Measurements from ENCODE around the gene OTX1.

DNA sequence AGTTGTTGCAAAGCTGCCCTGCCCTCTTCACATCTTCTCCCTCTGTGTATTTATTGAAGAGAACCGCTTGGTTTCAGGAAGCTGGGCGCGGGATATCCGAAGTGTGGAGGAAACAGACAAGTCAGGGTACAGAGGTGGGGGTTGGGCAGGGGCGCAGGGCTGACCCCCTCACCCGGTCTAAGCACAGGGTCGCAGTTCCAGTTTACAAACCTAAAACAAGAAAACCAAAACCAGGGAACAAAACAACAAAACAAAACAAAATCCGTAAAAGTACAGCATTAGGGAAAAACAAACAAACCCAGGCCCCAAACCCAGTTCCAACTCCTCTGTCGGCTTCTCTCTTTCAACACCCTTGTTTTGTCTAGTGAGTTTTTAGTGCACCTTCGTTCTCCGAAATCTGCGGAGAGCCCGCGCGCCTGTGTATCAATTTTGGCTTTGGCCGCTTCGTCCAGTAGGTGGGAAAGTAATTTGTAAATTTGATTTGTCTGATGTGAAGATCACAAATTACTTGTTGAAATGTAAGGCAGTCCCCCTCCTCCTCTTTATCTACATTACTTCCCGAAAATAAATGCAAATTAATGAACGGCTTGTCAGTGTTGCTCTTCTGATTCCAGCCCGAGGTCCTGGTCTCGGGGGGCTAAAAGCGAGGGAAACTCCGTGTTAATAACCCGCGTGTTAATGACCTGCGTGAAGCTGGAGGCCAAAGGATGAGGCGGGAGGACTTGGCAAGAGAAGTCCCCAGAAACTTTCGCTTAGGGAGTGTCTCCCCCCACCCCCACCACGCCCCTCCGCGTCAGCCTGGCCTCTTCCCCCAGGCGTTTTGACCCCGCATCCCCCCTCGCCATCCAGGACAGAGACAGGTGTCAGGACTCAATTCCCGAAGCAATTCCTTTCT, 6.9 kb downstream of the OTX1 start:
- no peak for TF ChIP-seq JUN (CRISPR knock-in tag; IDR thresholded peaks at IDR 0.05)
- TF ChIP-seq, protein P1, sequence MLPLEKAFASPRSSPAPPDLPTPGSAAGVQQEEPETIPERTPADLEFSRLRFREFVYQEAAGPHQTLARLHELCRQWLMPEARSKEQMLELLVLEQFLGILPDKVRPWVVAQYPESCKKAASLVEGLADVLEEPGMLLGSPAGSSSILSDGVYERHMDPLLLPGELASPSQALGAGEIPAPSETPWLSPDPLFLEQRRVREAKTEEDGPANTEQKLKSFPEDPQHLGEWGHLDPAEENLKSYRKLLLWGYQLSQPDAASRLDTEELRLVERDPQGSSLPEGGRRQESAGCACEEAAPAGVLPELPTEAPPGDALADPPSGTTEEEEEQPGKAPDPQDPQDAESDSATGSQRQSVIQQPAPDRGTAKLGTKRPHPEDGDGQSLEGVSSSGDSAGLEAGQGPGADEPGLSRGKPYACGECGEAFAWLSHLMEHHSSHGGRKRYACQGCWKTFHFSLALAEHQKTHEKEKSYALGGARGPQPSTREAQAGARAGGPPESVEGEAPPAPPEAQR (CRISPR knock-in tag; IDR thresholded peaks at IDR 0.05) = no peak
- TF ChIP-seq TCF7 (CRISPR knock-in tag; IDR thresholded peaks at IDR 0.05; ENCODE audit: low read depth) = no peak
- TF ChIP-seq, protein P2, sequence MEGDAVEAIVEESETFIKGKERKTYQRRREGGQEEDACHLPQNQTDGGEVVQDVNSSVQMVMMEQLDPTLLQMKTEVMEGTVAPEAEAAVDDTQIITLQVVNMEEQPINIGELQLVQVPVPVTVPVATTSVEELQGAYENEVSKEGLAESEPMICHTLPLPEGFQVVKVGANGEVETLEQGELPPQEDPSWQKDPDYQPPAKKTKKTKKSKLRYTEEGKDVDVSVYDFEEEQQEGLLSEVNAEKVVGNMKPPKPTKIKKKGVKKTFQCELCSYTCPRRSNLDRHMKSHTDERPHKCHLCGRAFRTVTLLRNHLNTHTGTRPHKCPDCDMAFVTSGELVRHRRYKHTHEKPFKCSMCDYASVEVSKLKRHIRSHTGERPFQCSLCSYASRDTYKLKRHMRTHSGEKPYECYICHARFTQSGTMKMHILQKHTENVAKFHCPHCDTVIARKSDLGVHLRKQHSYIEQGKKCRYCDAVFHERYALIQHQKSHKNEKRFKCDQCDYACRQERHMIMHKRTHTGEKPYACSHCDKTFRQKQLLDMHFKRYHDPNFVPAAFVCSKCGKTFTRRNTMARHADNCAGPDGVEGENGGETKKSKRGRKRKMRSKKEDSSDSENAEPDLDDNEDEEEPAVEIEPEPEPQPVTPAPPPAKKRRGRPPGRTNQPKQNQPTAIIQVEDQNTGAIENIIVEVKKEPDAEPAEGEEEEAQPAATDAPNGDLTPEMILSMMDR (IDR thresholded peaks at IDR 0.05) = no peak
- TF ChIP-seq TEAD1 (CRISPR knock-in tag; IDR thresholded peaks at IDR 0.05) = no peak
- TF ChIP-seq ZBTB21 (CRISPR knock-in tag; IDR thresholded peaks at IDR 0.05; ENCODE audit: borderline replicate concordance) = no peak
- TF ChIP-seq, protein P3, sequence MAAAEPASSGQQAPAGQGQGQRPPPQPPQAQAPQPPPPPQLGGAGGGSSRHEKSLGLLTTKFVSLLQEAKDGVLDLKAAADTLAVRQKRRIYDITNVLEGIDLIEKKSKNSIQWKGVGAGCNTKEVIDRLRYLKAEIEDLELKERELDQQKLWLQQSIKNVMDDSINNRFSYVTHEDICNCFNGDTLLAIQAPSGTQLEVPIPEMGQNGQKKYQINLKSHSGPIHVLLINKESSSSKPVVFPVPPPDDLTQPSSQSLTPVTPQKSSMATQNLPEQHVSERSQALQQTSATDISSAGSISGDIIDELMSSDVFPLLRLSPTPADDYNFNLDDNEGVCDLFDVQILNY (CRISPR knock-in tag; IDR thresholded peaks at IDR 0.05) = no peak
- TF ChIP-seq EMX1 (CRISPR knock-in tag; IDR thresholded peaks at IDR 0.05) = no peak
- no peak for TF ChIP-seq NR3C1 (CRISPR knock-in tag; conservative IDR thresholded peaks at IDR 0.05; ENCODE audit: low read depth)
- no peak for TF ChIP-seq GABPB1 (CRISPR knock-in tag; IDR thresholded peaks at IDR 0.05)
- no peak for TF ChIP-seq RORB (CRISPR knock-in tag; IDR thresholded peaks at IDR 0.05)
- TF ChIP-seq CREB1 (CRISPR knock-in tag; IDR thresholded peaks at IDR 0.05) = no peak
- no peak for TF ChIP-seq ZNF121 (CRISPR knock-in tag; IDR thresholded peaks at IDR 0.05)
- TF ChIP-seq, protein P4, sequence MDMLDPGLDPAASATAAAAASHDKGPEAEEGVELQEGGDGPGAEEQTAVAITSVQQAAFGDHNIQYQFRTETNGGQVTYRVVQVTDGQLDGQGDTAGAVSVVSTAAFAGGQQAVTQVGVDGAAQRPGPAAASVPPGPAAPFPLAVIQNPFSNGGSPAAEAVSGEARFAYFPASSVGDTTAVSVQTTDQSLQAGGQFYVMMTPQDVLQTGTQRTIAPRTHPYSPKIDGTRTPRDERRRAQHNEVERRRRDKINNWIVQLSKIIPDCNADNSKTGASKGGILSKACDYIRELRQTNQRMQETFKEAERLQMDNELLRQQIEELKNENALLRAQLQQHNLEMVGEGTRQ (CRISPR knock-in tag; IDR thresholded peaks at IDR 0.05) = no peak

Measured in WTC11 (cell line).